ENCODE data around the gene DAPP1. TPM values are rescaled to one million over a fixed set of nuclear protein-coding genes. Genes with fewer than 3 reads are reported as not detected.

DAPP1 gene
- total RNA-seq, 4 donors from 2014 or later = 14.6 to 52.2 (median 25.7) TPM

DNA sequence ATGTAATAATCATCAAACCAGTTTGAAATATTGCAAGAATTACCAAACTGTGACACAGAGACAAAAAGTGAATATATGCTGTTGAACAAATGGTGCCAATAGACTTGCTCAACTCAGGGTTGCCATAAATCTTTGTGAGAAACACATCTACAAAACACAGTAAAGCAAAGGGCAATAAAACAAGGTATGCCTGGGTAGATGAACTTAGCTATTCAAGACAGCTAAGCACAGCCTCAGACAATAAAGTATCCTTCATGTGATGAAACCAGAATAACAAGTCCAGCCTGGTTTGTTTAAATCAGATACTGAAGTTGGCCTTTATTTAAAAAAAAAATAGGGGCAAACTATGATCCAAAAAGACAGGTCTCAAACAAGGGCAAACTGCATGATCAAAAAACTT lies 58.4 kb downstream of the DAPP1 start:
- Histone ChIP-seq H3K4me3 (no peak overlapping the region), H3K27me3 (no peaks in the 10 kb centered on the region), H3K4me1 (no peaks in the 10 kb centered on the region), H3K36me3 (peaks cover 23% of the 10 kb centered on the region), H3K27ac (no peak overlapping the region), H3K9me3 (no peaks in the 10 kb centered on the region)
- TF ChIP-seq POLR2AphosphoS5 (IDR thresholded peaks at IDR 0.05) (no peak), POLR2A (IDR thresholded peaks at IDR 0.05) (no peak), EP300 (IDR thresholded peaks at IDR 0.05) (no peak), CTCF (IDR thresholded peaks at IDR 0.05) (no peak)
- no peak for DNase-seq (ENCODE audit: low spot score in 2 of 2)

- WGBS = 91% methylated on average over 3 of the region's 3 CpGs
- Histone ChIP-seq H3K4me1 (no peaks in the 10 kb centered on the region), H3K9me3 (no peaks in the 10 kb centered on the region), H3K27me3 (no peaks in the 10 kb centered on the region), H3K36me3 (peaks cover 42% of the 10 kb centered on the region), H3K27ac (no peak overlapping the region), H3K4me3 (no peak overlapping the region)
- no peak for TF ChIP-seq CTCF (IDR thresholded peaks at IDR 0.05)
- DNase-seq (ENCODE audit: low spot score in 2 of 2) = no peak
Measured at GRCh38 chr4:99876946-99877345, 60.3 kb downstream of the DAPP1 start.

GRCh38 chr4:99878604-99879003 lies 62.0 kb downstream of the DAPP1 start:
- Histone ChIP-seq H3K4me1 (no peaks in the 10 kb centered on the region), H3K27me3 (no peaks in the 10 kb centered on the region), H3K36me3 (peaks cover 52% of the 10 kb centered on the region), H3K9me3 (no peaks in the 10 kb centered on the region), H3K27ac (no peak overlapping the region), H3K4me3 (no peak overlapping the region)
- no peak for TF ChIP-seq POLR2AphosphoS5 (IDR thresholded peaks at IDR 0.05)
- no peak for DNase-seq (ENCODE audit: low spot score in 2 of 2)

- TF ChIP-seq EP300 (IDR thresholded peaks at IDR 0.05) (no peak), POLR2AphosphoS5 (IDR thresholded peaks at IDR 0.05) (no peak), POLR2A (IDR thresholded peaks at IDR 0.05) (no peak), CTCF (IDR thresholded peaks at IDR 0.05) (no peak)
- peaks cover 58% of the 10 kb centered on the region for H3K36me3 ChIP-seq
- DNase-seq (ENCODE audit: low spot score in 2 of 2) = no peak
Measured at GRCh38 chr4:99879458-99879857, 62.8 kb downstream of the DAPP1 start.

GRCh38 chr4:99885063-99885664 lies 68.5 kb downstream of the DAPP1 start:
- Histone ChIP-seq H3K4me1 (no peaks in the 10 kb centered on the region), H3K27ac (no peak overlapping the region), H3K4me3 (no peak overlapping the region), H3K27me3 (no peaks in the 10 kb centered on the region), H3K9me3 (no peaks in the 10 kb centered on the region), H3K36me3 (peaks cover 47% of the 10 kb centered on the region)
- WGBS = 73% methylated on average over 2 of the region's 2 CpGs
- no peak for DNase-seq (ENCODE audit: low spot score in 2 of 2)
- TF ChIP-seq CTCF (IDR thresholded peaks at IDR 0.05) = peak in 1 of 2 donors; percentile 6
- no peak for TF ChIP-seq EP300 (IDR thresholded peaks at IDR 0.05)

More at GRCh38 chr4:99879458-99879857, 62.8 kb downstream of the DAPP1 start:
- Histone ChIP-seq H3K27me3 (no peaks in the 10 kb centered on the region), H3K27ac (no peak overlapping the region), H3K4me1 (no peaks in the 10 kb centered on the region), H3K9me3 (no peaks in the 10 kb centered on the region), H3K4me3 (no peak overlapping the region)
- WGBS = 84% methylated on average over 3 of the region's 3 CpGs

DNA sequence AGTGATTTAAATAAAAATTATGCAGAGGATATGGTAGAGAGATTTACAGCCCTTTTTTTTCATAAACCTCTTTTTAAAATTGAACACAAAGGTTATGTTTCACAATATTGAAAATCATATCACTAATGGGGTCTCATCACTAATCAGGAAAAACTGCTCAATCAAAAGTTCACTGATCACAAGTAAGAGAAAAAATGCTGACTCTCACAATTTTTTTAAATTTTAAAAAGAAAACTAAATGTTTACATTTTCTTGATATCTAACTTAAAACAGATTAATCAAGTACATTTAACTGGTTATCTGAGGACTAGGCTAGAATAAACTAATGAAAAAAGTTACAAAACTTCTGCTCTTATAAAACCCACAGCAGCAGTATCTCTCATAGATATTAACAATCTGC lies 69.1 kb downstream of the DAPP1 start:
- Histone ChIP-seq H3K27ac (no peak overlapping the region), H3K4me3 (no peak overlapping the region), H3K36me3 (peaks cover 42% of the 10 kb centered on the region), H3K4me1 (no peaks in the 10 kb centered on the region), H3K9me3 (no peaks in the 10 kb centered on the region), H3K27me3 (no peaks in the 10 kb centered on the region)
- TF ChIP-seq POLR2AphosphoS5 (IDR thresholded peaks at IDR 0.05) (no peak), CTCF (IDR thresholded peaks at IDR 0.05) (no peak), POLR2A (IDR thresholded peaks at IDR 0.05) (no peak), EP300 (IDR thresholded peaks at IDR 0.05) (no peak)
- no peak for DNase-seq (ENCODE audit: low spot score in 2 of 2)
